SK-N-MC (cell line): ENCODE measurements around the gene PIK3C2G.

Source experiments
- EZH2 ChIP-seq: fragments of 200-600 bp; sonication (generic); IDR thresholded peaks from one replicate; pipeline ENCODE4 v1.6.1; 2017; ENCODE audit warnings: antibody characterized with exemption
- FOXP2 ChIP-seq: optimal IDR thresholded peaks from 2 replicates; pipeline ENCODE3; 2011; ENCODE audit warnings: mild to moderate bottlenecking, moderate library complexity; ENCODE audit not compliant: insufficient read depth; ENCODE audit errors: extremely low read length, control extremely low read depth
- POLR2AphosphoS5 ChIP-seq: IDR thresholded peaks from 2 replicates; pipeline ENCODE4 v1.6.1; 2012; ENCODE audit warnings: mild to moderate bottlenecking, low read depth, low read length, borderline replicate concordance

DNA sequence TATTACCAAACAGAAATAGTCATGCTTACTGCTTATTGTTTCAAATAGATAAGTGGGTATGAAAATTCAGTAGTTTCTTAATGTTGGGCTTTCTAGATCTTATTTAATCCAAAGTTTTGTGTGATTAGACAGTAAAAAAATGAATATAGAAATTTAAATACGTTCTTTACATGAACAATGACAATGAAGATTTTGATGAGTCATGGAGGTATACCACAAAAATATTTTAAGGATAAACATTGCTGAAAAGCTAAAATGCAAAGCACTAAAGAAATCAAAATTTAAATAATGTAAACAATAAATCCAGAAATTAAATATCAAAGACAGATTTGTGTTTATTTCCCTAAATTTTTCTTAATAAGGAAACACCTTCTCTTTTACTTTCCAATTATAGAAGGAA is 78.3 kb downstream of the PIK3C2G start:
- TF ChIP-seq POLR2AphosphoS5 (no peak), EZH2 (no peak), FOXP2 (no peak)
